Epithelial cell of proximal tubule (primary cell): Measurements from ENCODE around the gene DOCK1. TPM values are rescaled to one million over a fixed set of nuclear protein-coding genes. Genes with fewer than 3 reads are reported as not detected.

Experiments
- DNase-seq: peaks from one replicate; pipeline ENCODE4 v3.0.0-alpha.2; 2011; ENCODE audit warnings: low read depth
- H3K4me3 ChIP-seq: 2 replicates; pipeline ENCODE4 v1.5.1; 2011; ENCODE audit warnings: low read depth, mild to moderate bottlenecking, low read length
- CTCF ChIP-seq: conservative IDR thresholded peaks from 2 replicates; pipeline ENCODE4 v1.5.1; 2012; ENCODE audit warnings: low read depth, mild to moderate bottlenecking, low read length
- total RNA-seq: library from RNA; depleted of rRNA; stranded (reverse); fragments of >200 nt; gene quantifications from 2 replicates; pipeline ENCODE4 v1.2.3, GENCODE V29; 2015

The DOCK1 gene
- total RNA-seq, 1 donor from 2014 or later = 31.9 TPM

- DNase-seq = no peak
- no peak overlapping the region for H3K4me3 ChIP-seq
- no peak for TF ChIP-seq CTCF
Measured at GRCh38 chr10:126903656-126904360, 1.4 kb upstream of the DOCK1 start.

GRCh38 chr10:126904516-126904817 is 761 bp upstream of the DOCK1 start:
- no peak for TF ChIP-seq CTCF
- peak overlapping the region; percentile 86 for H3K4me3 ChIP-seq
- no peak for DNase-seq

- H3K4me3 ChIP-seq = peak overlapping the region; percentile 86
- DNase-seq = no peak
- no peak for TF ChIP-seq CTCF
Measured at GRCh38 chr10:126905776-126906703, 812 bp downstream of the DOCK1 start.

GRCh38 chr10:126906704-126907422 is 1.6 kb downstream of the DOCK1 start:
- H3K4me3 ChIP-seq = peak overlapping the region; percentile 86
- no peak for DNase-seq
- TF ChIP-seq CTCF = no peak

- no peak overlapping the region for H3K4me3 ChIP-seq
- TF ChIP-seq CTCF = no peak
Measured at GRCh38 chr10:126907423-126907970, 2.3 kb downstream of the DOCK1 start.

GRCh38 chr10:126908225-126908624 is 3.0 kb downstream of the DOCK1 start:
- no peak for DNase-seq
- TF ChIP-seq CTCF = no peak
- H3K4me3 ChIP-seq = no peak overlapping the region

More at GRCh38 chr10:126907423-126907970, 2.3 kb downstream of the DOCK1 start:
- no peak for DNase-seq
